ENCODE results near the gene PSMD14. TPM values are rescaled to one million over a fixed set of nuclear protein-coding genes. Genes with fewer than 3 reads are reported as not detected.
"Not testable (repeated sequence)": the region's sequence is repeated elsewhere in the genome, so short reads cannot be mapped to it uniquely, and the experiment has no call there.

PSMD14 gene
- total RNA-seq, 2 donors from 2014 or later, result 6.6 to 26.2 TPM

DNA sequence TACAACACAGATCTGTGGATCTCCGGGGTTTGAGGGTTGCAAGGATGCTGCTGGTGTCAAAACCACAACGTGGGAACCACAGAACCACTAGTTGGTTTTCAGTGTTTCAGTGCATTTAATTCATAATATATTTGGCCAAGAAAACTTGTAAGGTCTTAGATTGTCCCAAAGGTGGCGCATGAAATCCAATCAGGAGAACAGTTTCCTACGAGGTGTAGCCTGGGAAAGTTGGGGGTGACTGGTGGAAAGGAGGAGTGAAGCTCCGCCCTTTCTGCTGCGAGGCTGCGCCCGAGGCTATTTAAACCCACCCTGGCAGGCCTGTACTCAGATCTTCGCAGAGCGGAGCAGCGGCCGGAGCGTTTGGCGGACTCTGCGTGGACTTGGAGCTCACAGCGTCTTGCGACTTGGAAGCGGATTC is 27.3 kb upstream of the PSMD14 start:
- H3K4me1 ChIP-seq; H3K4me3 ChIP-seq; H3K36me3 ChIP-seq (replicated peaks in 1 of 2; ENCODE audit: insufficient read depth in 1 of 2, low read depth in 2 of 2); H3K9me3 ChIP-seq; H3K27ac ChIP-seq; ATAC-seq; H3K27me3 ChIP-seq; intact Hi-C loops (cut with DNase I): not testable (repeated sequence)
- DNase-seq, result peak in 3 of 4 donors; percentile 45
- TF ChIP-seq CTCF (IDR thresholded peaks at IDR 0.05), result peak in 3 of 7 experiments; percentile 5 to 26 (median 13)
- 69 to 72% methylated on average over 18 of the region's 18 CpGs for WGBS, 2 donors

GRCh38 chr2:161281615-161282310 is 26.5 kb upstream of the PSMD14 start:
- H3K4me1 ChIP-seq; intact Hi-C loops (cut with DNase I); H3K9me3 ChIP-seq; H3K27me3 ChIP-seq; H3K27ac ChIP-seq; ATAC-seq; H3K4me3 ChIP-seq; H3K36me3 ChIP-seq (replicated peaks in 1 of 2; ENCODE audit: insufficient read depth in 1 of 2, low read depth in 2 of 2): not testable (repeated sequence)
- 68 to 71% methylated on average over 11 of the region's 11 CpGs for WGBS, 2 donors
- DNase-seq, result peak in 1 of 4 donors; percentile 12

DNA sequence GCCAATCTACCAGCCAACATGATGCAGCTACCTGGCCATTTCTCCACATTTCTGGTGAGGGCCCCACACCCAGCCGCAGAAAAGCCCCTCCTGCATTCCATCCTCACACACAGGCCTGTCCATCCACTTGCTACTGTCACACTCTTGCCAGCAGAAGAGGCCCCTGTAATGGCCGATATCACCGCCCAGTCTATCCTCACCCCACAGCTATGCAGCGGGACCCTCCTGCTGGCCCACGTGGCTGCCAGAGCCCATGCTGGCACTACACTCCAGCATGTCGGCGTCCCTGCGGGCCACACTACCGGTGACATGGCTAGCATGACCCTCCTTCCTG is 25.9 kb upstream of the PSMD14 start:
- H3K27ac ChIP-seq; ATAC-seq; H3K4me3 ChIP-seq; intact Hi-C loops (cut with DNase I); H3K4me1 ChIP-seq; H3K36me3 ChIP-seq (replicated peaks in 1 of 2; ENCODE audit: insufficient read depth in 1 of 2, low read depth in 2 of 2); H3K9me3 ChIP-seq; H3K27me3 ChIP-seq: not testable (repeated sequence)
- WGBS, 2 donors, result 82 to 84% methylated on average over 9 of the region's 9 CpGs
- DNase-seq, result peak in 2 of 4 donors; percentile 11 to 15

- Histone ChIP-seq H3K9me3 (peaks cover 0 to 4% (median 0%) of the 10 kb centered on the region in 3 donors), H3K36me3 (replicated peaks in 1 of 2; ENCODE audit: insufficient read depth in 1 of 2, low read depth in 2 of 2) (no peaks in the 10 kb centered on the region), H3K27ac (no peak overlapping the region), H3K4me1 (no peaks in the 10 kb centered on the region), H3K4me3 (no peak overlapping the region), H3K27me3 (no peaks in the 10 kb centered on the region)
- 45 to 61% methylated on average over 1 of the region's 1 CpG for WGBS, 2 donors
- TF ChIP-seq POLR2A (IDR thresholded peaks at IDR 0.05) (no peak), CTCF (IDR thresholded peaks at IDR 0.05) (no peak)
- no peak for ATAC-seq
- intact Hi-C loops (cut with DNase I), result no loop called here
- no peak for DNase-seq
These were observed 24.3 kb upstream of the PSMD14 start for GRCh38 chr2:161283926-161284325.

DNA sequence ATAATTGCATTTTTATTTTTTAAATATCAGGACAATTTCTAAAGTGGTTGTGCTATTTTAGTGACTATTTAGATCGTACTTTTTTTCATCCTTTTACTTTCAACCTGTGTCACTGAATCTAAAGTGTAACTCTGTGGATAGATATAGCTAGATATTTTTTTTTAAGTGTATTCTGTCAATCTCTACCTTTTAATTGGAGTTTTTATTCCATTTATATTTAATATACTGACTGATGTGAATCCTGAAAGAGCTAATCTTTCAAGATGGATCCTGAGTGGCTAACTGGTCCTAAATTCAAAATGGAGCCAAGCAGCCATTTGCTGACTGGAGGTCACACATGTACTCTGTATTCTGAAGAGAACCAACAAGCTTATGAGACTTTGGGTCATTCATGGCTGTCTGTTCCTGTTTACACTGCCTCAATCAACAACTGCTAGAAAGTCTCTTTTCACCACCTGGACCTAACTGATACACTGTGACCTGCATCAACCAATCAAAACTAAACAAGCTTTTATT is 4.6 kb upstream of the PSMD14 start:
- ATAC-seq (no peak), DNase-seq (no peak)
- intact Hi-C loops (cut with DNase I), result no loop called here
- H3K27ac ChIP-seq, result no peak overlapping the region
- H3K4me1 ChIP-seq, result peaks cover 4% of the 10 kb centered on the region
- peaks cover 0 to 8% (median 0%) of the 10 kb centered on the region in 3 donors for H3K9me3 ChIP-seq
- TF ChIP-seq POLR2A (IDR thresholded peaks at IDR 0.05) (no peak), CTCF (IDR thresholded peaks at IDR 0.05) (no peak)
- no peak overlapping the region for H3K4me3 ChIP-seq
- no peaks in the 10 kb centered on the region for H3K36me3 ChIP-seq (replicated peaks in 1 of 2; ENCODE audit: insufficient read depth in 1 of 2, low read depth in 2 of 2)
- no peaks in the 10 kb centered on the region for H3K27me3 ChIP-seq
- 37 to 48% methylated on average over 1 of the region's 1 CpG for WGBS, 2 donors

DNA sequence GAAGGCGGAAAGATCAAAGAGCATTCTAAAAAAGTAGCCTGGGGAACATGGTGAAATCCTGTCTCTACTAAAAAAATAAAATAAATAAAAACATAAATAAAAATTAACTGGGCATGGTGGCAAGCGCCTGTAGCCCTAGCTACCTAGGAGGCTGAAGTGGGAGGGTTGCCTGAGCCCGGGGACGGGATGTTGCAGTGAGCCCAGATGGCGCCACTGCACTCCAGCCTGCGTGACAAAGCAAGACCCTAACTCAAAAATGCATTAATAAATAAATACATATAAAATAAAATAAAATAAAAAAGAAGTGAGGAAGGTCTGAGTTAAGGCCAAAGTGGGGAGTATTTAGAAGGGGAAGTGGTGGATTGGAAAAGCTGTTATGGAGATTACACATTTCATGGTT is 1.3 kb upstream of the PSMD14 start:
- H3K9me3 ChIP-seq, result peaks cover 0 to 8% (median 0%) of the 10 kb centered on the region in 3 donors
- DNase-seq (no peak), ATAC-seq (no peak)
- intact Hi-C loops (cut with DNase I), result no loop called here
- no peak overlapping the region for H3K27ac ChIP-seq
- peaks cover 15% of the 10 kb centered on the region for H3K4me1 ChIP-seq
- no peaks in the 10 kb centered on the region for H3K36me3 ChIP-seq (replicated peaks in 1 of 2; ENCODE audit: insufficient read depth in 1 of 2, low read depth in 2 of 2)
- WGBS, 2 donors, result 96 to 97% methylated on average over 6 of the region's 6 CpGs
- H3K4me3 ChIP-seq, result no peak overlapping the region
- TF ChIP-seq POLR2A (IDR thresholded peaks at IDR 0.05), result no peak
- H3K27me3 ChIP-seq, result no peaks in the 10 kb centered on the region

Measured in body of pancreas (tissue), 4 donors.